ENCODE results near the gene CERK.

Gene CERK

DNA sequence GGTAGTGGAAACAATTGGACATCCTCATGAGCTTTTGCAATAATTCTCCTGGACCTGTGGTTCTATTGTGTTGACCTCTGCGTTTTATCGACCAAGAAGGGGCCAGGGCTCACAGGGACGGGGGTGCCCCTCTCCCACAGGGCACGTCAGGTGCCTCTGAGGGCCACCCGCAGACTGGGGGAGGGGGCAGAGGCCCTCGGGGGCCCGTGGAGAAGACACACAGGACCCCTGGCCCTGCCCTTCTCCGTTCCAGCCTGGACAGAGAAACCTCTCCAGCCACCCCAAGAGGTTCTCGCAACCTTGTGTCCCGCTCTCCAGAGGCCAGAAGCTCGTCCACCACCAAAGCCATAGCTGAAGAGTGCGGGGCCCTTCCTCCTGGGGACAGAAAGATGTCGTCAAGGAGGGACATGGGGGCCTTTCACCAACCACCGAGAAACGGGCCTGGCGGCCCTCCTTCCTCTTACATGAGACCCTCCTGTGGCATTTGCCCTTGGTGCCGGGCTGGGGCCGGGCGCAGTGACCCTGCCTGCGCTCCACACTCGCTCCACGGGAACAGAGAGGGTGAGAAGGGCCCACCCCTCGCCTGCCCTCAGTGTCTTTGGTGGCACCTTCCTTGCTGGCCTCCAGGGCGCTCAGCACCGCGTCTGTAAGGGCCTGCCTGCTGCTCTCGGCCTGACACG is 60.6 kb downstream of the CERK start:
- TF ChIP-seq, protein P1, sequence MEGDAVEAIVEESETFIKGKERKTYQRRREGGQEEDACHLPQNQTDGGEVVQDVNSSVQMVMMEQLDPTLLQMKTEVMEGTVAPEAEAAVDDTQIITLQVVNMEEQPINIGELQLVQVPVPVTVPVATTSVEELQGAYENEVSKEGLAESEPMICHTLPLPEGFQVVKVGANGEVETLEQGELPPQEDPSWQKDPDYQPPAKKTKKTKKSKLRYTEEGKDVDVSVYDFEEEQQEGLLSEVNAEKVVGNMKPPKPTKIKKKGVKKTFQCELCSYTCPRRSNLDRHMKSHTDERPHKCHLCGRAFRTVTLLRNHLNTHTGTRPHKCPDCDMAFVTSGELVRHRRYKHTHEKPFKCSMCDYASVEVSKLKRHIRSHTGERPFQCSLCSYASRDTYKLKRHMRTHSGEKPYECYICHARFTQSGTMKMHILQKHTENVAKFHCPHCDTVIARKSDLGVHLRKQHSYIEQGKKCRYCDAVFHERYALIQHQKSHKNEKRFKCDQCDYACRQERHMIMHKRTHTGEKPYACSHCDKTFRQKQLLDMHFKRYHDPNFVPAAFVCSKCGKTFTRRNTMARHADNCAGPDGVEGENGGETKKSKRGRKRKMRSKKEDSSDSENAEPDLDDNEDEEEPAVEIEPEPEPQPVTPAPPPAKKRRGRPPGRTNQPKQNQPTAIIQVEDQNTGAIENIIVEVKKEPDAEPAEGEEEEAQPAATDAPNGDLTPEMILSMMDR (conservative IDR thresholded peaks at IDR 0.05) = no peak
- no peak overlapping the region for H3K27ac ChIP-seq

GRCh38 chr22:46676881-46677280 is 61.2 kb downstream of the CERK start:
- TF ChIP-seq, protein P1 (conservative IDR thresholded peaks at IDR 0.05) = no peak
- no peak overlapping the region for H3K27ac ChIP-seq

GRCh38 chr22:46676479-46676878 is 61.6 kb downstream of the CERK start:
- H3K27ac ChIP-seq = no peak overlapping the region
- TF ChIP-seq, protein P1 (conservative IDR thresholded peaks at IDR 0.05) = no peak

- TF ChIP-seq, protein P1 (conservative IDR thresholded peaks at IDR 0.05) = no peak
- H3K27ac ChIP-seq = no peak overlapping the region
Measured at GRCh38 chr22:46675938-46676337, 62.1 kb downstream of the CERK start.

DNA sequence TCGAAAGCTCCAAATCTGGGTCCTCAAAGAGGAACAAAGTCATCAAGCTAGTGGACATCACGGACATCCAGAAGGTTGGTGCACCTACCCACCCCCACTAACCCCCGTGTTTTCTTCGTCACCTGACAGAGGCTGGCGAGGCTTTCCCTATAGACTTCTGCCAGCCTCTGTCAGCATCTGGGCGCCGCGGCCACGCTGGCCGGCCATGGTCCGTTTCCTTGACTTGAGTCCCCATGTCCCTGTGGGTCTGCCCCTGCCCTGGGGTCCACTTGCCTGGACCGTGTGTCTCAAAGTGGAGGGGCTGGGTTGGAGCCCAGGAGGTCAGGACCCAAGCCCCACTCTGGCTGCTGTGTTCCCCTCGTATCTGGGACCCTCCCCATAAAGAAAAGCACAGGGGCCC is 62.6 kb downstream of the CERK start:
- no peak overlapping the region for H3K27ac ChIP-seq
- TF ChIP-seq, protein P1 (conservative IDR thresholded peaks at IDR 0.05) = no peak

DNA sequence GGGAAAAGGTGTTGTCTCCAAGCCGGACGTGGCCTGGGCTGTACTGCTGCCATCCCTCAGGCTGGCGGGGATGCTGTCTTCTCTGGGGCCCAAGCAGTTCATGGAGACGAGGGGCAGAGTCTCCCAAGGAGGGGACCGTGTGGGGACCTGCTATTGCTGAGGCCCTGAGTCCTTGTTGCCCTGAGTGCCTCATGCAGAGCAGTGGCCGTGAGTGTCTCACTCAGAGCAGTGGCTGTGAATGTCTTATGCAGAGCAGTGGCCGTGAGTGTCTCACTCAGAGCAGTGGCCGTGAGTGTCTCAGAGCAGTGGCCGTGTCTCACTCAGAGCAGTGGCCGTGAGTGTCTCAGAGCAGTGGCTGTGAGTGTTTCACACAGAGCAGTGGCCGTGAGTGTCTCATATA is 63.1 kb downstream of the CERK start:
- no peak overlapping the region for H3K27ac ChIP-seq
- TF ChIP-seq, protein P1 (conservative IDR thresholded peaks at IDR 0.05) = no peak

DNA sequence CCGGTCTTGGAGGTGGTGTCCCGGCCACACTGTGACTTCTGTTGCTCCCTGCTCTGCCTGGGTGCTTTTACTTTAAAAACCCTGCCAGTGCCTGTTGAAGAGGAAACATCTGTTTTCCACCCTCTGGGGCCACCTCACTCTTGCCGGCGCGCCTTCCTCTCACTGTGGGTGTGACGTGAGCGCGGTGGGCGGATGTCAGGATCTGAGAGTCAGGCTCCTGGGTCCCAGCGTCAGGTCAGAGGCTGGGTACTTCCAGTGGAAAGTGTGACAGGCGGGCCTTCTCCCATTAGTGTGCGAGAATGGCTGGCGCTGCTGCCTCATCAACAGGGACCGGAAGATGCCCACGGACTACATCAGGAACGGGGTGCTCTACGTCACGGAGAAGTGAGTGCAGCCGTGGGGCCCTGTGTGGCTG is 63.7 kb downstream of the CERK start:
- H3K27ac ChIP-seq = no peak overlapping the region
- TF ChIP-seq, protein P1 (conservative IDR thresholded peaks at IDR 0.05) = no peak
